ENCODE results near the gene GAMT. TPM values are rescaled to one million over a fixed set of nuclear protein-coding genes. Genes with fewer than 3 reads are reported as not detected.
"Not testable (repeated sequence)": the region's sequence is repeated elsewhere in the genome, so short reads cannot be mapped to it uniquely, and the experiment has no call there.

GAMT gene
- total RNA-seq, 2 donors from 2014 or later, result 13.6 to 17.7 TPM

- Mint-ChIP-seq H3K36me3 (ENCODE audit: insufficient read depth in 2 of 2) (peaks cover 10 to 34% of the 10 kb centered on the region in 2 donors), H3K27me3 (ENCODE audit: low read depth) (no peaks in the 10 kb centered on the region), H3K4me3 (no peak overlapping the region), H3K9me3 (no peaks in the 10 kb centered on the region), H3K4me1 (ENCODE audit: low read depth) (peaks cover 13% of the 10 kb centered on the region), H3K27ac (no peak overlapping the region)
- DNase-seq (no peak), ATAC-seq (replicated peaks in 1 of 2) (no peak)
Measured at GRCh38 chr19:1420590-1420989, 19.2 kb upstream of the GAMT start.

- not testable (repeated sequence) for DNase-seq; H3K27me3 Mint-ChIP-seq (ENCODE audit: low read depth); ATAC-seq (replicated peaks in 1 of 2); H3K4me3 Mint-ChIP-seq; H3K9me3 Mint-ChIP-seq; H3K27ac Mint-ChIP-seq
- H3K36me3 Mint-ChIP-seq (ENCODE audit: insufficient read depth in 2 of 2), result peaks cover 10 to 31% of the 10 kb centered on the region in 2 donors
- H3K4me1 Mint-ChIP-seq (ENCODE audit: low read depth), result peaks cover 18% of the 10 kb centered on the region
Measured at GRCh38 chr19:1420085-1420484, 18.7 kb upstream of the GAMT start.

GRCh38 chr19:1418951-1419738 is 17.8 kb upstream of the GAMT start:
- Mint-ChIP-seq H3K36me3 (ENCODE audit: insufficient read depth in 2 of 2) (peaks cover 10 to 28% of the 10 kb centered on the region in 2 donors), H3K27ac (no peak overlapping the region)

GRCh38 chr19:1418496-1418775 is 17.1 kb upstream of the GAMT start:
- Mint-ChIP-seq H3K27ac (no peak overlapping the region), H3K4me3 (no peak overlapping the region), H3K9me3 (no peaks in the 10 kb centered on the region), H3K27me3 (ENCODE audit: low read depth) (no peaks in the 10 kb centered on the region), H3K36me3 (ENCODE audit: insufficient read depth in 2 of 2) (peaks cover 10 to 25% of the 10 kb centered on the region in 2 donors), H3K4me1 (ENCODE audit: low read depth) (peaks cover 25% of the 10 kb centered on the region)
- no peak for DNase-seq
- no peak for ATAC-seq (replicated peaks in 1 of 2)

More at GRCh38 chr19:1418951-1419738, 17.8 kb upstream of the GAMT start:
- H3K27me3 Mint-ChIP-seq (ENCODE audit: low read depth), result no peaks in the 10 kb centered on the region
- H3K9me3 Mint-ChIP-seq, result no peaks in the 10 kb centered on the region
- peaks cover 22% of the 10 kb centered on the region for H3K4me1 Mint-ChIP-seq (ENCODE audit: low read depth)
- H3K4me3 Mint-ChIP-seq, result no peak overlapping the region
- ATAC-seq (replicated peaks in 1 of 2), result no peak
- no peak for DNase-seq

- DNase-seq, result no peak
- H3K4me3 Mint-ChIP-seq, result no peak overlapping the region
- no peaks in the 10 kb centered on the region for H3K9me3 Mint-ChIP-seq
- H3K36me3 Mint-ChIP-seq (ENCODE audit: insufficient read depth in 2 of 2), result peaks cover 8 to 21% of the 10 kb centered on the region in 2 donors
- peaks cover 31% of the 10 kb centered on the region for H3K4me1 Mint-ChIP-seq (ENCODE audit: low read depth)
- H3K27ac Mint-ChIP-seq, result peak overlapping the region; percentile 48
- no peak for ATAC-seq (replicated peaks in 1 of 2)
- no peaks in the 10 kb centered on the region for H3K27me3 Mint-ChIP-seq (ENCODE audit: low read depth)
Measured at GRCh38 chr19:1417681-1418495, 16.5 kb upstream of the GAMT start.

- Mint-ChIP-seq H3K27me3 (ENCODE audit: low read depth) (no peaks in the 10 kb centered on the region), H3K4me3 (no peak overlapping the region), H3K27ac (no peak overlapping the region), H3K36me3 (ENCODE audit: insufficient read depth in 2 of 2) (peaks cover 5 to 17% of the 10 kb centered on the region in 2 donors), H3K9me3 (no peaks in the 10 kb centered on the region), H3K4me1 (ENCODE audit: low read depth) (peaks cover 33% of the 10 kb centered on the region)
- no peak for ATAC-seq (replicated peaks in 1 of 2)
- no peak for DNase-seq
Measured at GRCh38 chr19:1417145-1417544, 15.8 kb upstream of the GAMT start.

DNA sequence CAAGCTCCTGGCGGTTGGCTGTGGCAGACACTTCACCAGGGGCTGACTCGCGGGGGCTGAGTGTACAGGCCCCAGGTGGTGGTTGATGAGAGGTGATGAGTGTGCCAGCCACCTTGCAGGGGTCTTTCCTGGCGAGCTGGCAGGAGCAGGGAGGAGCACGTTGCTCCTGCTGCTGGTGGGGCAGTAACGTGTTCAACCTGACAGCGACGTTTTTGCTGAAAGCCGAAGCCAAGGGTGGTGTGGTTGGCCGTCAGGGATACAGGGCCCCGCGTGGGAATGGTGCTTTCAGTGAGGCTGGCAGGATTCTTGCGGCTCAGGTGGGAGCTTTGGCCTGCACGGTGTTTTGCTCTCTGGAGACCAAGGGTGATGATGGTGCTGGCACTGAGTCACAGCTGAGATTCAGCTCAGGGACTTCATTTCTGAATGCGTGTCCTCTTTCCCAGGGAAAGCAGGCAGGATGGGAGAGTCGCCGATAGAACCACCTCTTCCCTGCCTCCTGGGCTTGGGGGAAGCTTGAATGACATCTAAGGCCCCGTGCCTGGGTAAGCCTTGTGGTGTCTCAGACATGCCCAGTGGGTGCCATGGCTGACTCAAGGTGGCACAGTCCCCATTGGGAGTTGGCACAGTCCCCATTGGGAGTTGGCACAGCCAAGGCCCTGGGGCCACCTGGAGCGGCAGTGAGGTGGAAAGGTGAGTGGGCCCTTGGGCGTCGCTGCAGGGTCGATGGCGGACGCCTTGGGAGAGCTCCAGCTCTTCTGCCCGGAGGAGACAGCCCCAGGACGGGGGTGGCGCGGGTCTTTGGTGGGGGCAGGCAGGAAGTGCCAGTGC is 14.9 kb upstream of the GAMT start:
- H3K4me3 Mint-ChIP-seq, result peak overlapping the region in 1 of 2 donors; percentile 66
- H3K27ac Mint-ChIP-seq, result peak overlapping the region; percentile 64
- no peaks in the 10 kb centered on the region for H3K27me3 Mint-ChIP-seq (ENCODE audit: low read depth)
- ATAC-seq (replicated peaks in 1 of 2), result no peak
- no peaks in the 10 kb centered on the region for H3K9me3 Mint-ChIP-seq
- H3K4me1 Mint-ChIP-seq (ENCODE audit: low read depth), result peaks cover 42% of the 10 kb centered on the region
- DNase-seq, result no peak
- H3K36me3 Mint-ChIP-seq (ENCODE audit: insufficient read depth in 2 of 2), result peaks cover 5 to 17% of the 10 kb centered on the region in 2 donors

DNA sequence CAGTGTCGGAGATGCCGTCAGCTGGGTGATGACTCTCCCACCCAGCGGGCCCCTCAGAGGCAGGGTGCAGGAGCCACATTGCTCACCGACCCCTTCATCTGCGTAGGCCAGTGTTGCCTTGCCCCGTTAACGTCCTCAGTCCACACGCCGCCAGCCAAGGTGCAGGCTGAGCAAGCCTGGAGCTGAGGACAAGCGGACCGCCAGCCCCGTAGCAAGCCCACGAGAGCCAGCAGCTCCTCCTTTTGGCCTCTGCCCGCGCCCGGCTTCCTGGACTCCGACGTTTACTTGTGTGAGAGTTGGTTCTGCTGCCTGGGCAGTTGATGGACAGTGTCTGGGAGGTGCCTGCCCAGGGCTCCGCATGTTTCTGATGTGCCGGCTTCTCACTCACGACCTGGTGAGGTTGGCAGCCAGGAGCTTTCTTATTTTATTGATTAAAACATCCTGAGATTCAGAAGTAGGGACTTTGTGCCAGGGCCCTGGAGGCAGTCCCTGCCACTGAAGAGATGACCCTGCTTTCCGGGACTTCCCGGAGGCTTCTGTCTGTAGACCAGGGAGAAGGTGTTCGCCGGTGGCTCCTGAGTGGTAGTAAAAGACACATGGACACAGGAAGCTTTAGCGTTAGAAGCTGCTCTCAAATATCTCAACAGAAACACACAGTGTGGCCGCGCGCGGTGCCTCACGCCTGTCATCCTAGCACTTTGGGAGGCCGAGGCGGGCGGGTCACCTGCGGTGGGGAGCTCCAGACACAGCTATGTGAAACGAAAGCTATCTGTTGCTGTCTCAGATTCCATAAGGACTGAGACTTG is 11.9 kb upstream of the GAMT start:
- peaks cover 69% of the 10 kb centered on the region for H3K4me1 Mint-ChIP-seq (ENCODE audit: low read depth)

GRCh38 chr19:1412323-1412923 is 11.1 kb upstream of the GAMT start:
- Mint-ChIP-seq H3K27me3 (ENCODE audit: low read depth) (no peaks in the 10 kb centered on the region), H3K4me1 (ENCODE audit: low read depth) (peaks cover 65% of the 10 kb centered on the region), H3K9me3 (no peaks in the 10 kb centered on the region), H3K27ac (no peak overlapping the region), H3K4me3 (peak overlapping the region in 1 of 2 donors; percentile 34), H3K36me3 (ENCODE audit: insufficient read depth in 2 of 2) (peaks cover 2 to 13% of the 10 kb centered on the region in 2 donors)
- no peak for ATAC-seq (replicated peaks in 1 of 2)
- DNase-seq, result no peak

More for the DNA sequence above, 11.9 kb upstream of the GAMT start:
- Mint-ChIP-seq H3K36me3 (ENCODE audit: insufficient read depth in 2 of 2) (peaks cover 2 to 15% of the 10 kb centered on the region in 2 donors), H3K27me3 (ENCODE audit: low read depth) (no peaks in the 10 kb centered on the region), H3K9me3 (no peaks in the 10 kb centered on the region), H3K4me3 (peak overlapping the region; percentile 28 to 40), H3K27ac (peak overlapping the region; percentile 29)
- ATAC-seq (replicated peaks in 1 of 2) (no peak), DNase-seq (no peak)

- Mint-ChIP-seq H3K4me1 (ENCODE audit: low read depth) (peaks cover 63% of the 10 kb centered on the region), H3K36me3 (ENCODE audit: insufficient read depth in 2 of 2) (peaks cover 2 to 10% of the 10 kb centered on the region in 2 donors), H3K4me3 (peak overlapping the region; percentile 96 to 99), H3K27ac (peak overlapping the region; percentile 93), H3K27me3 (ENCODE audit: low read depth) (no peaks in the 10 kb centered on the region), H3K9me3 (no peaks in the 10 kb centered on the region)
- ATAC-seq (replicated peaks in 1 of 2), result no peak
- DNase-seq, result peak in 1 of 2 donors; percentile 31
Measured at GRCh38 chr19:1411255-1412191, 10.2 kb upstream of the GAMT start.

GRCh38 chr19:1410789-1411188 is 9.4 kb upstream of the GAMT start:
- Mint-ChIP-seq H3K27me3 (ENCODE audit: low read depth) (no peaks in the 10 kb centered on the region), H3K9me3 (no peaks in the 10 kb centered on the region), H3K4me3 (peak overlapping the region; percentile 96 to 99), H3K4me1 (ENCODE audit: low read depth) (peaks cover 64% of the 10 kb centered on the region), H3K36me3 (ENCODE audit: insufficient read depth in 2 of 2) (peaks cover 2 to 9% of the 10 kb centered on the region in 2 donors), H3K27ac (peak overlapping the region; percentile 93)
- DNase-seq, result no peak
- no peak for ATAC-seq (replicated peaks in 1 of 2)
